Upper lobe of right lung (tissue), 1 donor: ENCODE measurements around the gene PGAP2. TPM values are rescaled to one million over a fixed set of nuclear protein-coding genes. Genes with fewer than 3 reads are reported as not detected.

Experiments
- ATAC-seq: fragments of 200-7000 bp; cut with Tn5 transposase; one replicate; pipeline ENCODE4 v1.9.1; 2020; ENCODE audit warnings: mild to moderate bottlenecking, moderate library complexity
- DNase-seq: peaks from one replicate; pipeline ENCODE4 v3.0.0-alpha.2; 2020
- H3K27ac ChIP-seq: fragments of 200-600 bp; one replicate; pipeline ENCODE4 v1.8.0; 2022
- H3K27me3 ChIP-seq: fragments of 200-600 bp; one replicate; pipeline ENCODE4 v1.8.0; 2022; ENCODE audit warnings: mild to moderate bottlenecking
- H3K36me3 ChIP-seq: fragments of 200-600 bp; one replicate; pipeline ENCODE4 v1.8.0; 2022
- H3K4me1 ChIP-seq: fragments of 200-600 bp; one replicate; pipeline ENCODE4 v1.8.0; 2022
- H3K4me3 ChIP-seq: fragments of 200-600 bp; one replicate; pipeline ENCODE4 v1.8.0; 2022; ENCODE audit warnings: mild to moderate bottlenecking
- H3K9me3 ChIP-seq: fragments of 200-600 bp; one replicate; pipeline ENCODE4 v1.8.0; 2022
- CTCF ChIP-seq: fragments of 200-600 bp; IDR thresholded peaks from one replicate; pipeline ENCODE4 v1.8.0; 2022; ENCODE audit warnings: antibody characterized with exemption
- intact Hi-C: fragments of 100-400 bp; cut with DNase I; formaldehyde crosslinking; loops from one replicate; pipeline ENCODE4 v1.11.0; 2022
- total RNA-seq: library from RNA; stranded (reverse); fragmentation: NEBNext Ultra II Directional; extraction: Animal tissue kit (Norgen Biotek cat#: 25700); gene quantifications from one replicate; pipeline ENCODE4 v1.2.1, GENCODE V29; 2021
- donor health status: DM: no; HTN: yes; CAD: no; lungs with severe emphysema.

PGAP2 gene
- total RNA-seq, 1 donor from 2014 or later: 25.0 TPM

GRCh38 chr11:3867209-3868091 lies 59.1 kb downstream of the PGAP2 start:
- Histone ChIP-seq H3K4me3 (no peak overlapping the region), H3K4me1 (peaks cover 39% of the 10 kb centered on the region), H3K9me3 (no peaks in the 10 kb centered on the region), H3K27me3 (no peaks in the 10 kb centered on the region), H3K27ac (peak overlapping the region; percentile 66), H3K36me3 (no peaks in the 10 kb centered on the region)
- ATAC-seq: peak; percentile 54
- TF ChIP-seq CTCF: no peak
- intact Hi-C loops: no loop called here
- no peak for DNase-seq

GRCh38 chr11:3873712-3874349 lies 65.5 kb downstream of the PGAP2 start:
- H3K9me3 ChIP-seq: no peaks in the 10 kb centered on the region
- no peaks in the 10 kb centered on the region for H3K27me3 ChIP-seq
- H3K27ac ChIP-seq: no peak overlapping the region
- H3K4me1 ChIP-seq: peaks cover 8% of the 10 kb centered on the region
- H3K4me3 ChIP-seq: no peak overlapping the region
- TF ChIP-seq CTCF: no peak
- no peaks in the 10 kb centered on the region for H3K36me3 ChIP-seq
- intact Hi-C loops: no loop called here
- no peak for DNase-seq
- ATAC-seq: no peak

Other genes with a start within 250 kb of the PGAP2 start
- gene ART5, start 166.6 kb upstream of the PGAP2 start, total RNA-seq: 1.2 TPM
- 0.29 TPM for gene ART1, start 163.4 kb upstream of the PGAP2 start, total RNA-seq
- 1.2 TPM for gene CHRNA10, start 137.2 kb upstream of the PGAP2 start, total RNA-seq
- gene NUP98, start 11.0 kb upstream of the PGAP2 start, total RNA-seq: 80.5 TPM
- 65.6 TPM for gene RHOG, start 32.4 kb downstream of the PGAP2 start, total RNA-seq
- 60.7 TPM for gene STIM1, start 47.1 kb downstream of the PGAP2 start, total RNA-seq